Testis (tissue), 3 donors: ENCODE measurements around the gene NMRK2. TPM values are rescaled to one million over a fixed set of nuclear protein-coding genes. Genes with fewer than 3 reads are reported as not detected.

Experiments
- DNase-seq: peaks from one replicate; pipeline ENCODE4 v3.0.0-alpha.2; 2019
- H3K27ac ChIP-seq, 2 donors: fragments of 200-600 bp; sonication (generic); one replicate each; pipeline ENCODE4 v1.5.1; 2019
- H3K27me3 ChIP-seq: fragments of 200-600 bp; sonication (generic); one replicate; pipeline ENCODE4 v1.5.1; 2019
- H3K36me3 ChIP-seq: fragments of 200-600 bp; sonication (generic); one replicate; pipeline ENCODE4 v1.5.1; 2017; ENCODE audit warnings: low read depth; ENCODE audit errors: missing control alignments
- H3K4me1 ChIP-seq: fragments of 200-600 bp; sonication (generic); one replicate; pipeline ENCODE4 v1.5.1; 2019
- H3K4me3 ChIP-seq, 2 donors: fragments of 200-600 bp; sonication (generic); one replicate each; pipeline ENCODE4 v1.5.1; 2017 to 2019
- H3K9me3 ChIP-seq: fragments of 200-600 bp; sonication (generic); one replicate; pipeline ENCODE4 v1.5.1; 2017
- POLR2A ChIP-seq: fragments of 450-650 bp; IDR thresholded peaks from one replicate; pipeline ENCODE4 v1.6.1; 2017; ENCODE audit warnings: antibody characterized with exemption, mild to moderate bottlenecking, moderate library complexity
- WGBS, 2 donors: methylation state at CpG; one replicate each; pipeline ENCODE4 v1.1.5; 2018; 5-methylcytosine and 5-hydroxymethylcytosine counted together
- intact Hi-C: fragments of 100-400 bp; cut with DNase I; formaldehyde crosslinking; loops from one replicate; pipeline ENCODE4 v1.15.1; 2023; ENCODE audit warnings: low total_unique reads
- polyA plus RNA-seq: library from polyadenylated mRNA; stranded (reverse); fragments of 350-450 nt; fragmentation: Illumina TruSeq; extraction: RNeasy Lipid Tissue Mini Kit (QIAGEN cat#74804); gene quantifications from one replicate; pipeline ENCODE4 v1.2.3, GENCODE V29; 2014; ENCODE audit warnings: low read depth, low replicate concordance; ENCODE audit not compliant: insufficient read depth
- total RNA-seq, 2 donors: library from RNA; depleted of rRNA; stranded (reverse); fragments of >200 nt; gene quantifications; one replicate each; pipeline ENCODE4 v1.2.3, GENCODE V29; 2016
- TF ChIP-seq, protein P1 (sequence below), 3 experiments: fragments of 450-650 bp in 2 of 3; fragments of 200-600 bp in 1 of 3; sonication (generic) in 1 of 3; IDR thresholded peaks; one replicate each; pipeline ENCODE4 v1.5.1; 2016 to 2019; ENCODE audit warnings: antibody characterized with exemption in 3 of 3, mild to moderate bottlenecking in 2 of 3, moderate library complexity in 1 of 3

The NMRK2 gene
- total and polyA plus RNA-seq, 3 donors from 2014 or later, result 1.7 to 3.2 (median 1.7) TPM

DNA sequence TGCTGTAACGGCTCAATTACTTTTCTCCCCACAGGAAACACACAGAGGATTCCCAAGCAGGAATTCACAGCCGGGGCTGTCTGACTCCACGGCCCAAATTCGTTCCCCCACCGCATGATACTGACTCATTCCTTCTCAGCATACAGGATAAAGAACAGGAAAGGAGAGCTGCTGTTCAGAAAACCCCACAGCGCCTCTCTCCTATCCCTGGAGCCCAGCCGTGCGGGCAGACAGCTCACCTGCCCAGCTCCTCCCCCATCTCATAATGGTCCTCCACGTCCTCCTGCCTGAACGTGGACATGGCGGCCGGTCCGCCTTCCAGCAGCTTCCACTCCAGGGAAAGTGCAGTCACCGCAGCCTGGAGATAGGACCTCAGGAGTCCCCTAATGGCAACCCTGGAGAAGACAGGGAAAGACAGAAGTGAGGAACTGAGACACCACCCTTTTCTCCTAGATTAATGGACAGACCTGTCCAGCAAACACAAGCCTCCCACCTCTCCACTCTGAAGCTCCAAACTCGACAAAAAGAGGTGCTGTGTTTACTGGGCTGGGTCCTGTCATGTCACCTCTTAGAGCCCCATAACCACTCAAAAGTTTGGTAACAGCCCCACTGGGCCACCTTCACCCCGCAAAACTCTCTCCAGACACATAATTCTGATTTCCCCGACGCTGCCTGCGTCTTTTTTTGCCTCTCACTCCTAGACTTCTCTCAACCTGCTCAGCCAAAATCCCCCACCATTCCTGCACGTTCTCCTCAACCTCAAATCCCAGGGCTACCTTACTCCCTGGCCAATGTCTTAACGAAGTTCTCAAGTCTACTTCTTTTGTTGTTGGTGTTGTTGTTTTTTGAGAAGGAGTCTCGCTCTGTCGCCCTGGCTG, 36.8 kb downstream of the NMRK2 start:
- Histone ChIP-seq H3K27me3 (no peaks in the 10 kb centered on the region), H3K36me3 (no peaks in the 10 kb centered on the region), H3K27ac (peak overlapping the region; percentile 85 to 92), H3K9me3 (no peaks in the 10 kb centered on the region), H3K4me3 (peak overlapping the region; percentile 82 to 92), H3K4me1 (peaks cover 18% of the 10 kb centered on the region)
- TF ChIP-seq POLR2A, result no peak
- TF ChIP-seq, protein P1, sequence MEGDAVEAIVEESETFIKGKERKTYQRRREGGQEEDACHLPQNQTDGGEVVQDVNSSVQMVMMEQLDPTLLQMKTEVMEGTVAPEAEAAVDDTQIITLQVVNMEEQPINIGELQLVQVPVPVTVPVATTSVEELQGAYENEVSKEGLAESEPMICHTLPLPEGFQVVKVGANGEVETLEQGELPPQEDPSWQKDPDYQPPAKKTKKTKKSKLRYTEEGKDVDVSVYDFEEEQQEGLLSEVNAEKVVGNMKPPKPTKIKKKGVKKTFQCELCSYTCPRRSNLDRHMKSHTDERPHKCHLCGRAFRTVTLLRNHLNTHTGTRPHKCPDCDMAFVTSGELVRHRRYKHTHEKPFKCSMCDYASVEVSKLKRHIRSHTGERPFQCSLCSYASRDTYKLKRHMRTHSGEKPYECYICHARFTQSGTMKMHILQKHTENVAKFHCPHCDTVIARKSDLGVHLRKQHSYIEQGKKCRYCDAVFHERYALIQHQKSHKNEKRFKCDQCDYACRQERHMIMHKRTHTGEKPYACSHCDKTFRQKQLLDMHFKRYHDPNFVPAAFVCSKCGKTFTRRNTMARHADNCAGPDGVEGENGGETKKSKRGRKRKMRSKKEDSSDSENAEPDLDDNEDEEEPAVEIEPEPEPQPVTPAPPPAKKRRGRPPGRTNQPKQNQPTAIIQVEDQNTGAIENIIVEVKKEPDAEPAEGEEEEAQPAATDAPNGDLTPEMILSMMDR (IDR thresholded peaks at IDR 0.05), result no peak
- 19 to 27% methylated on average over 14 to 23 of the region's 23 CpGs for WGBS, 2 donors
- intact Hi-C loops, result no loop called here
- DNase-seq, result no peak

GRCh38 chr19:3970313-3970807, 37.5 kb downstream of the NMRK2 start:
- H3K36me3 ChIP-seq, result no peaks in the 10 kb centered on the region
- H3K4me3 ChIP-seq, result peak overlapping the region; percentile 82 to 92
- H3K27me3 ChIP-seq, result no peaks in the 10 kb centered on the region
- WGBS, 2 donors, result 0 to 1% methylated on average over 22 of the region's 22 CpGs
- H3K4me1 ChIP-seq, result peaks cover 18% of the 10 kb centered on the region
- TF ChIP-seq POLR2A, result no peak
- TF ChIP-seq, protein P1 (IDR thresholded peaks at IDR 0.05), result no peak
- H3K27ac ChIP-seq, result peak overlapping the region; percentile 85 to 92
- H3K9me3 ChIP-seq, result no peaks in the 10 kb centered on the region
- DNase-seq, result no peak
- intact Hi-C loops, result no loop called here

DNA sequence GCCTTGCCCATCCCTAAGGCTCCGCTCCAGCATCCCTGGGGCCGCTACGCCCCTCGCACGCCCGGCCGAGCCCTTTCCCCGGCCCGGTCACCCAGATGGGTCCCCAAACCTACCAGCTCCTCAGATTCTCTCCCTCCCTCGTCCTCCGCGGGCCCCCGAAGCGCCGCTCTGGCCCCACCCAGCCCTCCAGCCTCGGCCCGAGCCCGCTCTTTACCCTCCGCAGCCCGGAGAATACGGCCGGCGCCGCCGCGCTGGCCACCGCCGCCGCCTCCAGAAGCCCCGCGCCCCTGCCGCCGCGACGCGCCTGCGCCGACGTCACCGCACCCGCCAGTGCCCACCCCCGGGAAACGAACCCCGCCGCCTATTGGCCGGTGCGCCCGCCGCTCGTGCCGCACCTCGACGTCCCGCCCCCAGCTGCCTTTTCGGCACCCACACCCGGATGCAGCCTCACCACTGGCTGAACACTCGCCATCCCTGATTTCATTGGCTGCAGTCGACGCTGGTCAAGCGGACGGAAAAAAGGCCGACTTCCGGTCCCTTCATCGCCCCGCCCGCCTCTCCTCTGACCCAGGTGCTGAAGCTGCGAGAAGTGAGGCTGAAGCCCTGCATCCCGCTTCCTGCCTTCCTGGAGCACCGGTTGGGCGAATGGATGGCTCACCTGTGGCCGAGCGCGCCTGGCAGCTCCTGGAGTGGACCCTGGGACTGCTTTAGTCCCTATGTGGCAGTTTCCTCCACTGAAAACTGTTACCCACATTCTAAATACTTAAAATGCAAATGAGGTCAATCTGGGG, 38.1 kb downstream of the NMRK2 start, which contains the start of gene DAPK3:
Gene DAPK3, minus strand, starts transcription at position 292 of the 791 bp plus-strand sequence. CDS start 1,364 bp downstream, outside the sequence.
- intact Hi-C loops, result no loop called here
- Histone ChIP-seq H3K4me1 (peaks cover 18% of the 10 kb centered on the region), H3K27me3 (no peaks in the 10 kb centered on the region), H3K36me3 (no peaks in the 10 kb centered on the region), H3K4me3 (peak within 1 kb of the TSS; percentile 82 to 92), H3K9me3 (no peaks in the 10 kb centered on the region), H3K27ac (peak within 1 kb of the TSS; percentile 85 to 92)
- WGBS, 2 donors, result 1 to 4% methylated on average over 18 to 73 of the region's 73 CpGs
- peak; percentile 99 for DNase-seq
- peak; percentile 86 for TF ChIP-seq POLR2A
- TF ChIP-seq, protein P1 (IDR thresholded peaks at IDR 0.05), result peak in 1 of 3 experiments; percentile 59

GRCh38 chr19:3975144-3975543, 42.3 kb downstream of the NMRK2 start:
- intact Hi-C loops, result no loop called here
- no peak overlapping the region for H3K27ac ChIP-seq
- TF ChIP-seq, protein P1 (IDR thresholded peaks at IDR 0.05), result no peak
- no peak for TF ChIP-seq POLR2A
- WGBS, 2 donors, result 77 to 78% methylated on average over 8 of the region's 8 CpGs
- no peak for DNase-seq
- H3K27me3 ChIP-seq, result no peaks in the 10 kb centered on the region
- H3K9me3 ChIP-seq, result no peaks in the 10 kb centered on the region
- H3K4me3 ChIP-seq, result no peak overlapping the region
- peaks cover 7% of the 10 kb centered on the region for H3K36me3 ChIP-seq
- no peaks in the 10 kb centered on the region for H3K4me1 ChIP-seq
